Panc1 (cell line): ENCODE measurements around the gene MRPL51.

Experiments
- POLR2AphosphoS5 ChIP-seq: IDR thresholded peaks from 2 replicates; pipeline ENCODE4 v1.6.1; 2012; ENCODE audit warnings: mild to moderate bottlenecking, low read depth, low read length, moderate library complexity
- TCF7L2 ChIP-seq: IDR thresholded peaks from 2 replicates; pipeline ENCODE4 v1.6.1; 2011; ENCODE audit warnings: mild to moderate bottlenecking, low read depth, low read length, inconsistent platforms
- TF ChIP-seq, protein P1 (sequence below): fragments of 450-650 bp; IDR thresholded peaks from 2 replicates; pipeline ENCODE4 v1.5.1; 2017; ENCODE audit warnings: mild to moderate bottlenecking

DNA sequence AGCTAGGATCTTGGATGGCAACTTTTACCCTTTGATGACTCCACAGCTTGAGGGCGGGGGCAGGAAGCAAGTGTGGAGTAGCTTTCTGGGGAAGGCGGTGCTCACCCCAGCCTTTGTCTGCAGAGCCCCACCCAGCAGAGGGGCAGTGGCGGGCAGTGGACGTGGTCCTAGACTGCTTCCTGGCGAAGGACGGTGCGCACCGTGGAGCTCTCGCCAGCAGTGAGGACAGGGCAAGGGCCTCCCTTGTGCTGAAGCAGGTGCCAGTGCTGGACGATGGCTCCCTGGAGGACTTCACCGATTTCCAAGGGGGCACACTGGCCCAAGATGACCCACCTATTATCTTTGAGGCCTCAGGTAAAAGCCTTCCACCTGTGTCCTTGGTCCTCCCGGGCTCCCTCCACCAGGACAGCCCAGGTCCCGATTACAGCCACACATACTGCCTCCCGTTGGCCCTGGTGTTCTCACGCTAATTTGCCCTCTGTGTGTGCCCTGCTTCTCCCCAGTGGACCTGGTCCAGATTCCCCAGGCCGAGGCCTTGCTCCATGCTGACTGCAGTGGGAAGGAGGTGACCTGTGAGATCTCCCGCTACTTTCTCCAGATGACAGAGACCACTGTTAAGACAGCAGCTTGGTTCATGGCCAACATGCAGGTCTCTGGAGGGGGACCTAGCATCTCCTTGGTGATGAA lies 40.0 kb downstream of the MRPL51 start:
- TF ChIP-seq, protein P1, sequence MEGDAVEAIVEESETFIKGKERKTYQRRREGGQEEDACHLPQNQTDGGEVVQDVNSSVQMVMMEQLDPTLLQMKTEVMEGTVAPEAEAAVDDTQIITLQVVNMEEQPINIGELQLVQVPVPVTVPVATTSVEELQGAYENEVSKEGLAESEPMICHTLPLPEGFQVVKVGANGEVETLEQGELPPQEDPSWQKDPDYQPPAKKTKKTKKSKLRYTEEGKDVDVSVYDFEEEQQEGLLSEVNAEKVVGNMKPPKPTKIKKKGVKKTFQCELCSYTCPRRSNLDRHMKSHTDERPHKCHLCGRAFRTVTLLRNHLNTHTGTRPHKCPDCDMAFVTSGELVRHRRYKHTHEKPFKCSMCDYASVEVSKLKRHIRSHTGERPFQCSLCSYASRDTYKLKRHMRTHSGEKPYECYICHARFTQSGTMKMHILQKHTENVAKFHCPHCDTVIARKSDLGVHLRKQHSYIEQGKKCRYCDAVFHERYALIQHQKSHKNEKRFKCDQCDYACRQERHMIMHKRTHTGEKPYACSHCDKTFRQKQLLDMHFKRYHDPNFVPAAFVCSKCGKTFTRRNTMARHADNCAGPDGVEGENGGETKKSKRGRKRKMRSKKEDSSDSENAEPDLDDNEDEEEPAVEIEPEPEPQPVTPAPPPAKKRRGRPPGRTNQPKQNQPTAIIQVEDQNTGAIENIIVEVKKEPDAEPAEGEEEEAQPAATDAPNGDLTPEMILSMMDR: no peak
- TF ChIP-seq POLR2AphosphoS5 (no peak), TCF7L2 (no peak)
